LNCAP (cell line): ENCODE measurements around the gene ENSA.
A peak's percentile ranks its signal among the peaks of the same experiment; 100 is the strongest.

Experiments
- CTCF ChIP-seq: fragments of 450-650 bp; IDR thresholded peaks from 2 replicates; pipeline ENCODE4 v1.5.1; 2017; ENCODE audit warnings: mild to moderate bottlenecking

Gene ENSA

GRCh38 chr1:150621497-150622302 lies 7.7 kb downstream of the ENSA start:
- TF ChIP-seq CTCF, result peak; percentile 83

GRCh38 chr1:150620919-150621318 lies 8.5 kb downstream of the ENSA start:
- TF ChIP-seq CTCF, result no peak

- peak; percentile 72 for TF ChIP-seq CTCF
Measured at GRCh38 chr1:150619576-150620509, 9.6 kb downstream of the ENSA start.

GRCh38 chr1:150615346-150616201 lies 13.8 kb downstream of the ENSA start:
- no peak for TF ChIP-seq CTCF

- TF ChIP-seq CTCF, result no peak
Measured at GRCh38 chr1:150613061-150613920, 16.1 kb downstream of the ENSA start.

- no peak for TF ChIP-seq CTCF
Measured at GRCh38 chr1:150612014-150612345, 17.4 kb downstream of the ENSA start.
